Muscle of arm (tissue), 12 donors: ENCODE results near the gene NPAS4. TPM values are rescaled to one million over a fixed set of nuclear protein-coding genes. Genes with fewer than 3 reads are reported as not detected.
"Not testable (repeated sequence)": the region's sequence is repeated elsewhere in the genome, so short reads cannot be mapped to it uniquely, and the experiment has no call there.

Experiments used
- DNase-seq: peaks from one replicate; pipeline ENCODE4 v3.0.0-alpha.2; 2013
- polyA plus RNA-seq, 12 donors: library from polyadenylated mRNA; unstranded; fragments of 120-200 nt; gene quantifications; one replicate each; pipeline ENCODE4 v1.2.1, GENCODE V29; 2013; ENCODE audit not compliant: insufficient read length in 12 of 12

NPAS4 gene
- polyA plus RNA-seq, 12 donors = 0.07 to 0.58 (median 0.22) TPM; not detected in 4

GRCh38 chr11:66454828-66455227, 34.0 kb downstream of the NPAS4 start:
- no peak for DNase-seq

- DNase-seq = no peak
These were observed 37.0 kb downstream of the NPAS4 start for GRCh38 chr11:66457826-66458225.

- DNase-seq = no peak
These were observed 38.4 kb downstream of the NPAS4 start for GRCh38 chr11:66459138-66459778.

GRCh38 chr11:66462010-66462409, 41.2 kb downstream of the NPAS4 start:
- no peak for DNase-seq

- no peak for DNase-seq
These were observed 42.1 kb downstream of the NPAS4 start for GRCh38 chr11:66462911-66463310.

- not testable (repeated sequence) for DNase-seq
These were observed 43.3 kb downstream of the NPAS4 start for GRCh38 chr11:66464116-66464515.

- DNase-seq = no peak
These were observed 44.1 kb downstream of the NPAS4 start for GRCh38 chr11:66464916-66465315.

- no peak for DNase-seq
These were observed 44.8 kb downstream of the NPAS4 start for GRCh38 chr11:66465373-66466224.

- peak; percentile 97 for DNase-seq
These were observed 45.6 kb downstream of the NPAS4 start, which contains the start of gene PELI3 for GRCh38 chr11:66466225-66467033. TSS of gene PELI3 (plus strand) at chr11:66466905. CDS start at chr11:66468129, 1,224 bp downstream.

GRCh38 chr11:66467034-66467659, 46.3 kb downstream of the NPAS4 start:
- DNase-seq = no peak

- no peak for DNase-seq
These were observed 46.9 kb downstream of the NPAS4 start for GRCh38 chr11:66467756-66468155.

GRCh38 chr11:66468691-66469090, 47.9 kb downstream of the NPAS4 start:
- no peak for DNase-seq

GRCh38 chr11:66469441-66469840, 48.6 kb downstream of the NPAS4 start:
- DNase-seq = no peak

- no peak for DNase-seq
These were observed 49.2 kb downstream of the NPAS4 start for GRCh38 chr11:66470015-66470414.

- DNase-seq = no peak
These were observed 50.3 kb downstream of the NPAS4 start for GRCh38 chr11:66471142-66471541.

- no peak for DNase-seq
These were observed 51.2 kb downstream of the NPAS4 start for GRCh38 chr11:66472054-66472453.

GRCh38 chr11:66473167-66473566, 52.3 kb downstream of the NPAS4 start:
- no peak for DNase-seq

GRCh38 chr11:66473608-66474515, 53.0 kb downstream of the NPAS4 start:
- no peak for DNase-seq

- DNase-seq = no peak
These were observed 54.7 kb downstream of the NPAS4 start for GRCh38 chr11:66475349-66476172.
